Caco-2 (cell line): Measurements from ENCODE around the gene ADGRG3. TPM values are rescaled to one million over a fixed set of nuclear protein-coding genes. Genes with fewer than 3 reads are reported as not detected.

Source experiments
- BruUV-seq: library from RNA; stranded (reverse); fragments of 400-500 nt; replicated peaks from 2 replicates; lab custom pipeline; 2021; lab: Mats Ljungman, UMichigan
- CTCF ChIA-PET: fragments of 300-600 bp; sonication (Branson Sonifier 250); formaldehyde crosslinking; loops from one replicate; lab custom pipeline; 2022; ENCODE audit warnings: antibody characterized with exemption; lab: Charles Lee
- POLR2A ChIA-PET: fragments of 300-600 bp; sonication (Branson Sonifier 250); formaldehyde crosslinking; loops from one replicate; lab custom pipeline; 2022; ENCODE audit warnings: antibody characterized with exemption; lab: Charles Lee
- DNase-seq, 2 experiments: peaks; one replicate each; pipeline versions ENCODE4 v3.0.0 to v3.0.0-alpha.2; 2020 to 2022
- H3K27me3 ChIP-seq: replicated peaks from 2 replicates; pipeline ENCODE4 v1.6.0; 2011; ENCODE audit warnings: low read length; ENCODE audit not compliant: control insufficient read depth, insufficient read depth
- H3K36me3 ChIP-seq: 2 replicates; pipeline ENCODE4 v1.5.1; 2011; ENCODE audit warnings: low read length; ENCODE audit not compliant: control insufficient read depth, insufficient read depth
- H3K4me1 ChIP-seq: fragments of 250-450 bp; sonication (Bioruptor Pico); 2 replicates; pipeline ENCODE4 v1.5.1; 2020; ENCODE audit warnings: mild to moderate bottlenecking
- H3K4me3 ChIP-seq: 2 replicates; pipeline ENCODE4 v1.5.1; 2011; ENCODE audit warnings: low read depth, mild to moderate bottlenecking, control low read depth, low read length
- H3K9me3 ChIP-seq: fragments of 250-450 bp; sonication (Bioruptor Pico); 2 replicates; pipeline ENCODE4 v1.5.1; 2020; ENCODE audit warnings: mild to moderate bottlenecking, moderate library complexity
- H3K27ac Mint-ChIP-seq: one replicate; pipeline ENCODE4 v1.8.0; 2022; ENCODE audit warnings: mixed read lengths; ENCODE audit not compliant: unreplicated experiment
- H3K27me3 Mint-ChIP-seq: one replicate; pipeline ENCODE4 v1.8.0; 2022; ENCODE audit warnings: mixed read lengths; ENCODE audit not compliant: insufficient read depth, unreplicated experiment
- H3K36me3 Mint-ChIP-seq: one replicate; pipeline ENCODE4 v1.8.0; 2022; ENCODE audit warnings: mild to moderate bottlenecking, mixed read lengths; ENCODE audit not compliant: insufficient read depth, unreplicated experiment
- H3K4me1 Mint-ChIP-seq: one replicate; pipeline ENCODE4 v1.8.0; 2022; ENCODE audit warnings: low read depth, mixed read lengths; ENCODE audit not compliant: unreplicated experiment
- H3K4me3 Mint-ChIP-seq: one replicate; pipeline ENCODE4 v1.8.0; 2022; ENCODE audit warnings: mild to moderate bottlenecking, moderate library complexity, mixed read lengths; ENCODE audit not compliant: unreplicated experiment
- H3K9me3 Mint-ChIP-seq: one replicate; pipeline ENCODE4 v1.8.0; 2022; ENCODE audit warnings: mixed read lengths; ENCODE audit not compliant: unreplicated experiment
- intact Hi-C: fragments of 100-400 bp; cut with micrococcal nuclease; formaldehyde crosslinking; loops from one replicate; pipeline ENCODE4 v1.10.0; 2022; ENCODE audit not compliant: unreplicated experiment
- total RNA-seq: library from RNA; stranded (reverse); gene quantifications from 2 replicates; pipeline ENCODE4 v1.2.3, GENCODE V29; 2022
- TF ChIP-seq, protein P1 (sequence below), 2 experiments: fragments of 200-600 bp in 1 of 2; IDR thresholded peaks; 1 replicate in 1 of 2; 2 replicates in 1 of 2; pipeline versions ENCODE4 v1.5.1 to v1.8.0; 2011 to 2022; ENCODE audit warnings: antibody characterized with exemption in 1 of 2, control low read depth in 1 of 2, inconsistent platforms in 1 of 2, low read depth in 1 of 2, low read length in 1 of 2, mild to moderate bottlenecking in 1 of 2, moderate library complexity in 1 of 2; ENCODE audit not compliant: insufficient read depth in 1 of 2, severe bottlenecking in 1 of 2, unreplicated experiment in 1 of 2

Gene ADGRG3
- total RNA-seq, 1 experiment from 2014 or later, result 0.25 TPM

DNA sequence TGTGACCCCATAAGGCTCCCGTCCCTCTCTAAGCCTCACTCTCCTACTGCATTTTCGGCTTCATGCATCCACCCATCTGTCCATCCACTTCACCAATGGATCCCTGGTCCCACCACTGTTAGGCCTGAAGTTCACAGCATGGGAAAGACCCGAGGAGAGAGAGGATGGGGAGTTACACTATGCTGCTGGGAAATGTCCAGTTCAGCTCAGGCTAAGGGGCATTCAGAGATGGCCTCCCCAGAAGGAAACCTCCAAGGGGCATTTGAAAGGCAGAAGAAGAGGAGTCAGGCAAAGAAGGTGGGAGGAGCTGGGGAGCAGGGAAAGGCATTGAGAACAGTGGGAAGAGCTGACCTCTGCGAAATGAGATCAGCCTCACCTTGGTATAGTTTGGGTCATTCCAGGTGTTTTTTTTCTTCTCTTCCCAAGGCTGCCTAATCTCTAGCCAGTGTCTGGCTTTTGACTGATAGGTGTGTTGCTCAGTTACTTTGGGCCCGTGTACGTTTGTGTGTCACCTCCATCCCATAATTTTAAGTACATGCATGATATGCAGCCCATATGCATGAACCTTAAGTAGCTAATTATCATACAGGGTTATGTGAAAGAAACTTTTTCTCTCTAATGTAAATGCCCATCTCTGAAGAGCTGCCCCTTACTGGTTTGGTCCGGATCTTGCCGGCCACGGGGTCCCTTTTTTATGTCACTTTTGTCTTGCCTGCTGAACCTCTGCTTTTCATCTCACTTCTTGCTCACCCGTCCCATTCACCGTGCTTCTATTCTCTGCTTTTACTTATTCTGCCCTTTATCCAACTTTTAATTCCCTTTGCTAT lies 14.9 kb downstream of the ADGRG3 start:
- Histone ChIP-seq H3K4me1 (no peaks in the 10 kb centered on the region), H3K27me3 (no peaks in the 10 kb centered on the region), H3K36me3 (no peaks in the 10 kb centered on the region), H3K9me3 (no peaks in the 10 kb centered on the region; the same call in 1 of the 2 replicates), H3K4me3 (no peak overlapping the region)
- Mint-ChIP-seq H3K36me3 (no peaks in the 10 kb centered on the region), H3K4me3 (no peak overlapping the region), H3K27me3 (no peaks in the 10 kb centered on the region), H3K4me1 (no peaks in the 10 kb centered on the region), H3K27ac (no peak overlapping the region), H3K9me3 (no peaks in the 10 kb centered on the region)
- DNase-seq, result no peak
- CTCF ChIA-PET, result interaction anchor here (0.7 to 1.0 kb wide), 2 partner anchors 8 to 41 kb away, joined by 3 to 7 read pairs; no protein-coding TSS in a partner anchor
- POLR2A ChIA-PET, result interaction anchor here (0.6 kb wide), 1 partner anchor 26 kb away, joined by 4 read pairs; no protein-coding TSS in a partner anchor
- TF ChIP-seq, protein P1, sequence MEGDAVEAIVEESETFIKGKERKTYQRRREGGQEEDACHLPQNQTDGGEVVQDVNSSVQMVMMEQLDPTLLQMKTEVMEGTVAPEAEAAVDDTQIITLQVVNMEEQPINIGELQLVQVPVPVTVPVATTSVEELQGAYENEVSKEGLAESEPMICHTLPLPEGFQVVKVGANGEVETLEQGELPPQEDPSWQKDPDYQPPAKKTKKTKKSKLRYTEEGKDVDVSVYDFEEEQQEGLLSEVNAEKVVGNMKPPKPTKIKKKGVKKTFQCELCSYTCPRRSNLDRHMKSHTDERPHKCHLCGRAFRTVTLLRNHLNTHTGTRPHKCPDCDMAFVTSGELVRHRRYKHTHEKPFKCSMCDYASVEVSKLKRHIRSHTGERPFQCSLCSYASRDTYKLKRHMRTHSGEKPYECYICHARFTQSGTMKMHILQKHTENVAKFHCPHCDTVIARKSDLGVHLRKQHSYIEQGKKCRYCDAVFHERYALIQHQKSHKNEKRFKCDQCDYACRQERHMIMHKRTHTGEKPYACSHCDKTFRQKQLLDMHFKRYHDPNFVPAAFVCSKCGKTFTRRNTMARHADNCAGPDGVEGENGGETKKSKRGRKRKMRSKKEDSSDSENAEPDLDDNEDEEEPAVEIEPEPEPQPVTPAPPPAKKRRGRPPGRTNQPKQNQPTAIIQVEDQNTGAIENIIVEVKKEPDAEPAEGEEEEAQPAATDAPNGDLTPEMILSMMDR (IDR thresholded peaks at IDR 0.05; ENCODE audit: insufficient read depth in 1 of 2, low read depth in 1 of 2, low read length in 1 of 2, severe bottlenecking in 1 of 2, unreplicated experiment in 1 of 2), result no peak
- no TSS peak for BruUV-seq
- intact Hi-C loops, result no loop called here

DNA sequence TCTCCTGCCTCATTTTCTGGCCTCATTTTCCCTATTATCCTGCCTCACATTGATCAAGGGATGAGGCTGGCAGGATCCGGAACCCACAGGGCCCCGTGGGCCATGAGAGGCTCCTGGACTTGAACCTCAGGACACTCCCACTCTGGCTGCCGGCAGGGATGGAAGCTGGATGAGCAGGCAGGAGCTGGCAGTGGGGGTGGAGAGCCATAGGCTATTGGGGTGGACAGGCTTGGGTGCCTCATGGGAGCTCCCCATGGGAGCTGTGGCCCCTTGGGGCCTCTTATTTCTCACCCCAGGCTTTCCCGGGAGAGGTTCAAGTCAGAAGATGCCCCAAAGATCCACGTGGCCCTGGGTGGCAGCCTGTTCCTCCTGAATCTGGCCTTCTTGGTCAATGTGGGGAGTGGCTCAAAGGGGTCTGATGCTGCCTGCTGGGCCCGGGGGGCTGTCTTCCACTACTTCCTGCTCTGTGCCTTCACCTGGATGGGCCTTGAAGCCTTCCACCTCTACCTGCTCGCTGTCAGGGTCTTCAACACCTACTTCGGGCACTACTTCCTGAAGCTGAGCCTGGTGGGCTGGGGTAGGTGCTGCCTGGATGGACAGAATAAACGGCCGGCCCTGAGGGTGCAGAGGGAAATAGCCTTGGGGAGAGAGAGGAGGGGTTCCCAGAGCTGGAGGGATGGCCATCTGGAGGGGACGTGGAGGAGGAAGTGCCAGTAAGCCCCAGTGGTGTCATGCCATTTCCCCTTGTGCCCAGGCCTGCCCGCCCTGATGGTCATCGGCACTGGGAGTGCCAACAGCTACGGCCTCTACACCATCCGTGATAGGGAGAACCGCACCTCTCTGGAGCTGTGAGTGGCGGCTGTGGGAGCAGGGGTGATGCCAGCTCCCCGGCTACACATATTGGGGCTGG lies 15.8 kb downstream of the ADGRG3 start:
- POLR2A ChIA-PET, result no interaction called here
- CTCF ChIA-PET, result interaction anchor here (1.0 kb wide), 1 partner anchor 9 kb away, joined by 3 read pairs; no protein-coding TSS in a partner anchor

More for the DNA sequence above, 15.8 kb downstream of the ADGRG3 start:
- Mint-ChIP-seq H3K4me1 (peaks cover 1% of the 10 kb centered on the region), H3K36me3 (no peaks in the 10 kb centered on the region), H3K27me3 (no peaks in the 10 kb centered on the region), H3K27ac (no peak overlapping the region), H3K9me3 (no peaks in the 10 kb centered on the region), H3K4me3 (no peak overlapping the region)
- DNase-seq, result no peak
- no peak overlapping the region for H3K4me3 ChIP-seq
- H3K27me3 ChIP-seq, result no peaks in the 10 kb centered on the region
- intact Hi-C loops, result no loop called here
- TF ChIP-seq, protein P1 (IDR thresholded peaks at IDR 0.05; ENCODE audit: insufficient read depth in 1 of 2, low read depth in 1 of 2, low read length in 1 of 2, severe bottlenecking in 1 of 2, unreplicated experiment in 1 of 2), result no peak
- BruUV-seq, result no TSS peak
- H3K36me3 ChIP-seq, result no peaks in the 10 kb centered on the region
- H3K9me3 ChIP-seq, result no peaks in the 10 kb centered on the region; the same call in 1 of the 2 replicates
- no peaks in the 10 kb centered on the region; the same call in 1 of the 2 replicates for H3K4me1 ChIP-seq
